HCT116 (cell line): ENCODE measurements around the gene PGRMC2.

Experiments used
- CBX3 ChIP-seq: IDR thresholded peaks from 2 replicates; pipeline ENCODE4 v1.6.1; 2012; ENCODE audit warnings: low read depth
- CEBPB ChIP-seq: IDR thresholded peaks from 2 replicates; pipeline ENCODE4 v1.6.1; 2012; ENCODE audit warnings: low read depth
- EZH2 ChIP-seq: fragments of 200-600 bp; sonication (generic); IDR thresholded peaks from 2 replicates; pipeline ENCODE4 v1.6.1; 2017; ENCODE audit warnings: antibody characterized with exemption, mixed run types
- JUND ChIP-seq: IDR thresholded peaks from 2 replicates; pipeline ENCODE4 v1.6.1; 2012
- POLR2A ChIP-seq: IDR thresholded peaks from 2 replicates; pipeline ENCODE4 v1.7.0; 2011; ENCODE audit warnings: borderline replicate concordance; ENCODE audit not compliant: insufficient read depth, insufficient read length; ENCODE audit errors: extremely low read depth
- POLR2AphosphoS5 ChIP-seq: IDR thresholded peaks from 2 replicates; pipeline ENCODE4 v1.6.1; 2011; ENCODE audit warnings: mild to moderate bottlenecking, low read depth, low read length, moderate library complexity
- RAD21 ChIP-seq: IDR thresholded peaks from 2 replicates; pipeline ENCODE4 v1.6.1; 2012; ENCODE audit warnings: low read depth, mild to moderate bottlenecking
- REST ChIP-seq: IDR thresholded peaks from 2 replicates; pipeline ENCODE4 v1.6.1; 2012; ENCODE audit warnings: low read depth
- SP1 ChIP-seq: IDR thresholded peaks from 2 replicates; pipeline ENCODE4 v1.6.1; 2012; ENCODE audit warnings: low read depth
- SRF ChIP-seq: IDR thresholded peaks from 2 replicates; pipeline ENCODE4 v1.6.1; 2012; ENCODE audit warnings: low read depth
- TF ChIP-seq, protein P1 (sequence below), 3 experiments: fragments of 200-600 bp in 1 of 3; sonication (generic) in 1 of 3; IDR thresholded peaks in 2 of 3; conservative IDR thresholded peaks in 1 of 3; 2 replicates each; pipeline ENCODE4 v1.5.1; 2012 to 2017; ENCODE audit warnings: low read depth in 2 of 3, low read length in 2 of 3, antibody characterized with exemption in 1 of 3, borderline replicate concordance in 1 of 3, control low read depth in 1 of 3, mild to moderate bottlenecking in 1 of 3, mixed read lengths in 1 of 3, mixed run types in 1 of 3, moderate library complexity in 1 of 3; ENCODE audit not compliant: insufficient read depth in 1 of 3

DNA sequence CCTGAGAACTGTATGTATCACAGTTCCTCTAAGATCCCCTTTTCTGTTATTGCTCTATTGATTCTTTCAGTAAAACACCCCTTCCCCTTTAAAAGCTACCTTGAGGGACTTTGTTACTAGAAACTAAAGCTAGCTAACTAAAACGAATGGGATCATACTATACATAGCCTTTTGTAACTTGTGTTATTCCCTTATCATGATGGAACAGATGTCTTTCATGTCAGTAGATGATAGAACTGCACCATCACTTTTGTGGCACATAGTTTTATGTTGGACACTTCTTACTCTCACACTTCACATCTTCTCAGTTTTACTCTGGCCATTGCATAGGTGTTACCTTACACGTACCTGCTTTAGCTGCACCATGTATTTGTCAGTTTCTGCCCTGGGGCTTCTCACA lies 46.6 kb upstream of the PGRMC2 start:
- TF ChIP-seq POLR2A: no peak
- TF ChIP-seq, protein P1, sequence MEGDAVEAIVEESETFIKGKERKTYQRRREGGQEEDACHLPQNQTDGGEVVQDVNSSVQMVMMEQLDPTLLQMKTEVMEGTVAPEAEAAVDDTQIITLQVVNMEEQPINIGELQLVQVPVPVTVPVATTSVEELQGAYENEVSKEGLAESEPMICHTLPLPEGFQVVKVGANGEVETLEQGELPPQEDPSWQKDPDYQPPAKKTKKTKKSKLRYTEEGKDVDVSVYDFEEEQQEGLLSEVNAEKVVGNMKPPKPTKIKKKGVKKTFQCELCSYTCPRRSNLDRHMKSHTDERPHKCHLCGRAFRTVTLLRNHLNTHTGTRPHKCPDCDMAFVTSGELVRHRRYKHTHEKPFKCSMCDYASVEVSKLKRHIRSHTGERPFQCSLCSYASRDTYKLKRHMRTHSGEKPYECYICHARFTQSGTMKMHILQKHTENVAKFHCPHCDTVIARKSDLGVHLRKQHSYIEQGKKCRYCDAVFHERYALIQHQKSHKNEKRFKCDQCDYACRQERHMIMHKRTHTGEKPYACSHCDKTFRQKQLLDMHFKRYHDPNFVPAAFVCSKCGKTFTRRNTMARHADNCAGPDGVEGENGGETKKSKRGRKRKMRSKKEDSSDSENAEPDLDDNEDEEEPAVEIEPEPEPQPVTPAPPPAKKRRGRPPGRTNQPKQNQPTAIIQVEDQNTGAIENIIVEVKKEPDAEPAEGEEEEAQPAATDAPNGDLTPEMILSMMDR (IDR thresholded peaks at IDR 0.05 in 2 of 3, conservative IDR thresholded peaks at IDR 0.05 in 1 of 3; ENCODE audit: borderline replicate concordance in 1 of 3, insufficient read depth in 1 of 3, low read depth in 2 of 3, low read length in 2 of 3): no peak
- no peak for TF ChIP-seq SP1
- no peak for TF ChIP-seq CBX3
- no peak for TF ChIP-seq POLR2AphosphoS5
- TF ChIP-seq RAD21: no peak
- TF ChIP-seq EZH2: no peak
- TF ChIP-seq REST: no peak
- no peak for TF ChIP-seq SRF
- TF ChIP-seq CEBPB: no peak
- TF ChIP-seq JUND: no peak
